Right renal pelvis (tissue), 4 donors: Measurements from ENCODE around the gene CASKIN1. TPM values are rescaled to one million over a fixed set of nuclear protein-coding genes. Genes with fewer than 3 reads are reported as not detected.

Experiments
- DNase-seq, 4 donors: peaks; one replicate each; pipeline ENCODE4 v3.0.0-alpha.2; 2013; ENCODE audit warnings: low read depth in 4 of 4, low spot score in 3 of 4, missing footprints in 1 of 4
- polyA plus RNA-seq, 4 donors: library from polyadenylated mRNA; unstranded; fragments of 120-200 nt; gene quantifications; one replicate each; pipeline ENCODE4 v1.2.1, GENCODE V29; 2013; ENCODE audit not compliant: insufficient read length in 4 of 4

Gene CASKIN1
- polyA plus RNA-seq, 4 donors: 1.2 to 3.1 (median 1.4) TPM

GRCh38 chr16:2162676-2163118 is 33.7 kb downstream of the CASKIN1 start:
- DNase-seq: no peak

GRCh38 chr16:2161911-2162310 is 34.5 kb downstream of the CASKIN1 start:
- no peak for DNase-seq

- DNase-seq: no peak
Observed at GRCh38 chr16:2160915-2161551, 35.4 kb downstream of the CASKIN1 start.

GRCh38 chr16:2159175-2159838 is 37.1 kb downstream of the CASKIN1 start:
- DNase-seq: no peak

- DNase-seq: no peak
Observed at GRCh38 chr16:2158262-2158638, 38.2 kb downstream of the CASKIN1 start.

GRCh38 chr16:2157480-2158261 is 38.7 kb downstream of the CASKIN1 start:
- DNase-seq: no peak

- DNase-seq: no peak
Observed at GRCh38 chr16:2156849-2157224, 39.6 kb downstream of the CASKIN1 start.

- no peak for DNase-seq
Observed at GRCh38 chr16:2155977-2156848, 40.2 kb downstream of the CASKIN1 start.

GRCh38 chr16:2155091-2155950 is 41.1 kb downstream of the CASKIN1 start, which contains the start of gene TRAF7:
Gene TRAF7 (plus strand): TSS chr16:2155782. CDS start chr16:2163921, 8,139 bp downstream.
- peak; percentile 98 to 100 (median 100) for DNase-seq

- no peak for DNase-seq
Observed at GRCh38 chr16:2154533-2155090, 41.8 kb downstream of the CASKIN1 start.

GRCh38 chr16:2152695-2153506 is 43.5 kb downstream of the CASKIN1 start:
- no peak for DNase-seq

GRCh38 chr16:2151188-2152091 is 45.0 kb downstream of the CASKIN1 start:
- no peak for DNase-seq

GRCh38 chr16:2150418-2151187 is 45.8 kb downstream of the CASKIN1 start:
- no peak for DNase-seq

- no peak for DNase-seq
Observed at GRCh38 chr16:2149630-2150417, 46.6 kb downstream of the CASKIN1 start.

- DNase-seq: no peak
Observed at GRCh38 chr16:2148714-2149629, 47.4 kb downstream of the CASKIN1 start.
